Gastrocnemius medialis (tissue), 4 donors: Measurements from ENCODE around the gene MBTPS2. TPM values are rescaled to one million over a fixed set of nuclear protein-coding genes. Genes with fewer than 3 reads are reported as not detected.

Experiments
- ATAC-seq, 2 donors: fragments of 150-250 bp; one replicate each; pipeline ENCODE4 v1.9.1; 2016
- DNase-seq, 2 donors: peaks; one replicate each; pipeline ENCODE4 v3.0.0-alpha.2; 2019
- H3K27ac ChIP-seq, 4 donors: fragments of 200-600 bp; sonication (generic); 1 replicate in 1 of 4; 2 replicates in 3 of 4; pipeline ENCODE4 v1.5.1; 2016 to 2018; ENCODE audit warnings: mild to moderate bottlenecking in 2 of 4, moderate library complexity in 1 of 4
- H3K27me3 ChIP-seq, 3 donors: fragments of 200-600 bp; sonication (generic) in 2 of 3; 1 replicate in 1 of 3; 2 replicates in 2 of 3; pipeline versions ENCODE4 v1.5.1 to v1.6.0; 2016 to 2019; ENCODE audit warnings: mild to moderate bottlenecking in 1 of 3, moderate library complexity in 1 of 3
- H3K36me3 ChIP-seq, 2 donors: fragments of 200-600 bp; sonication (generic) in 1 of 2; one replicate each; pipeline ENCODE4 v1.5.1; 2017 to 2018
- H3K4me1 ChIP-seq, 2 donors: fragments of 200-600 bp; sonication (generic) in 1 of 2; one replicate each; pipeline ENCODE4 v1.5.1; 2016 to 2017; ENCODE audit warnings: mild to moderate bottlenecking in 2 of 2
- H3K4me3 ChIP-seq, 4 donors: fragments of 200-600 bp; sonication (generic) in 3 of 4; 1 replicate in 1 of 4; 2 replicates in 3 of 4; pipeline ENCODE4 v1.5.1; 2016 to 2019; ENCODE audit warnings: mild to moderate bottlenecking in 2 of 4
- H3K9me3 ChIP-seq, 3 donors: fragments of 200-600 bp; sonication (generic) in 2 of 3; 1 replicate in 1 of 3; 2 replicates in 2 of 3; pipeline ENCODE4 v1.5.1; 2016 to 2019
- CTCF ChIP-seq, 5 experiments: fragments of 450-650 bp in 3 of 5; fragments of 200-600 bp in 2 of 5; sonication (generic) in 2 of 5; IDR thresholded peaks in 4 of 5; conservative IDR thresholded peaks in 1 of 5; 1 replicate in 4 of 5; 2 replicates in 1 of 5; pipeline ENCODE4 v1.5.1; 2016 to 2019; ENCODE audit warnings: antibody characterized with exemption in 5 of 5, mild to moderate bottlenecking in 3 of 5, moderate library complexity in 3 of 5
- POLR2A ChIP-seq, 2 donors: fragments of 450-650 bp; IDR thresholded peaks; one replicate each; pipeline ENCODE4 v1.6.1; 2017; ENCODE audit warnings: antibody characterized with exemption in 2 of 2, mild to moderate bottlenecking in 2 of 2, moderate library complexity in 2 of 2
- in situ Hi-C, 4 donors: fragments of 200-750 bp; cut with MboI; loops; one replicate each; pipeline versions ENCODE4 v1.15.0 to v1.8.0; 2017; ENCODE audit warnings: low sequenced_read_pairs in 4 of 4
- intact Hi-C: fragments of 100-400 bp; cut with DNase I; formaldehyde crosslinking; loops from one replicate; pipeline ENCODE4 v1.15.1; 2023; ENCODE audit warnings: low total_unique reads
- total RNA-seq, 4 donors: library from RNA; depleted of rRNA; stranded (reverse); fragments of >200 nt; gene quantifications; one replicate each; pipeline versions ENCODE4 v1.1.0 to v1.2.3, GENCODE V29; 2016

The MBTPS2 gene
- total RNA-seq, 4 donors from 2014 or later: 4.5 to 11.3 (median 6.0) TPM

- intact Hi-C loops: no loop called here
- no peaks in the 10 kb centered on the region for H3K4me1 ChIP-seq
- H3K27ac ChIP-seq: no peak overlapping the region
- H3K36me3 ChIP-seq: no peaks in the 10 kb centered on the region
- no peak overlapping the region for H3K4me3 ChIP-seq
- ATAC-seq: no peak
- in situ Hi-C loops: no loop called here
- H3K27me3 ChIP-seq: no peaks in the 10 kb centered on the region
- no peak for DNase-seq
- H3K9me3 ChIP-seq: no peaks in the 10 kb centered on the region
- no peak for TF ChIP-seq POLR2A (IDR thresholded peaks at IDR 0.05)
- no peak for TF ChIP-seq CTCF (IDR thresholded peaks at IDR 0.05 in 4 of 5, conservative IDR thresholded peaks at IDR 0.05 in 1 of 5)
Measured at GRCh38 chrX:21905953-21906352, 66.5 kb downstream of the MBTPS2 start.

GRCh38 chrX:21907260-21907659 is 67.8 kb downstream of the MBTPS2 start:
- Histone ChIP-seq H3K27me3 (no peaks in the 10 kb centered on the region), H3K4me1 (no peaks in the 10 kb centered on the region), H3K36me3 (no peaks in the 10 kb centered on the region), H3K27ac (no peak overlapping the region), H3K9me3 (no peaks in the 10 kb centered on the region), H3K4me3 (no peak overlapping the region)
- intact Hi-C loops (no loop called here), in situ Hi-C loops (no loop called here)
- no peak for DNase-seq
- TF ChIP-seq CTCF (IDR thresholded peaks at IDR 0.05 in 4 of 5, conservative IDR thresholded peaks at IDR 0.05 in 1 of 5): no peak
- TF ChIP-seq POLR2A (IDR thresholded peaks at IDR 0.05): no peak
- ATAC-seq: no peak

- DNase-seq: no peak
- intact Hi-C loops: no loop called here
- TF ChIP-seq CTCF (IDR thresholded peaks at IDR 0.05 in 4 of 5, conservative IDR thresholded peaks at IDR 0.05 in 1 of 5) (no peak), POLR2A (IDR thresholded peaks at IDR 0.05) (no peak)
- H3K27me3 ChIP-seq: no peaks in the 10 kb centered on the region
- no peak for ATAC-seq
- in situ Hi-C loops: no loop called here
- no peaks in the 10 kb centered on the region for H3K36me3 ChIP-seq
- no peaks in the 10 kb centered on the region for H3K9me3 ChIP-seq
- H3K4me3 ChIP-seq: no peak overlapping the region
- no peaks in the 10 kb centered on the region for H3K4me1 ChIP-seq
- H3K27ac ChIP-seq: no peak overlapping the region
Measured at GRCh38 chrX:21911481-21911880, 72.1 kb downstream of the MBTPS2 start.

- no peak overlapping the region for H3K27ac ChIP-seq
- no peak overlapping the region for H3K4me3 ChIP-seq
- H3K36me3 ChIP-seq: no peaks in the 10 kb centered on the region
- no peak for ATAC-seq
- intact Hi-C loops: no loop called here
- H3K27me3 ChIP-seq: no peaks in the 10 kb centered on the region
- in situ Hi-C loops: no loop called here
- H3K9me3 ChIP-seq: no peaks in the 10 kb centered on the region
- H3K4me1 ChIP-seq: no peaks in the 10 kb centered on the region
- TF ChIP-seq POLR2A (IDR thresholded peaks at IDR 0.05): no peak
- TF ChIP-seq CTCF (IDR thresholded peaks at IDR 0.05 in 4 of 5, conservative IDR thresholded peaks at IDR 0.05 in 1 of 5): no peak
- no peak for DNase-seq
Measured at GRCh38 chrX:21912220-21912619, 72.8 kb downstream of the MBTPS2 start.

- ATAC-seq: no peak
- no peak overlapping the region for H3K27ac ChIP-seq
- TF ChIP-seq CTCF (IDR thresholded peaks at IDR 0.05 in 4 of 5, conservative IDR thresholded peaks at IDR 0.05 in 1 of 5) (no peak), POLR2A (IDR thresholded peaks at IDR 0.05) (no peak)
- DNase-seq: no peak
- intact Hi-C loops (no loop called here), in situ Hi-C loops (no loop called here)
- no peak overlapping the region for H3K4me3 ChIP-seq
- H3K4me1 ChIP-seq: no peaks in the 10 kb centered on the region
- H3K27me3 ChIP-seq: no peaks in the 10 kb centered on the region
- no peaks in the 10 kb centered on the region for H3K9me3 ChIP-seq
- no peaks in the 10 kb centered on the region for H3K36me3 ChIP-seq
Measured at GRCh38 chrX:21912989-21913388, 73.6 kb downstream of the MBTPS2 start.
